Raji (cell line): ENCODE measurements around the gene FBXL7.

ENCODE experiments used
- POLR2A ChIP-seq: IDR thresholded peaks from 2 replicates; pipeline ENCODE4 v1.6.1; 2011; ENCODE audit warnings: low read depth, low read length, control low read depth; ENCODE audit not compliant: insufficient read depth

Gene FBXL7

GRCh38 chr5:15786884-15787283, 286.9 kb downstream of the FBXL7 start:
- TF ChIP-seq POLR2A = no peak

- no peak for TF ChIP-seq POLR2A
Observed at GRCh38 chr5:15787681-15788080, 287.7 kb downstream of the FBXL7 start.

GRCh38 chr5:15789642-15790041, 289.7 kb downstream of the FBXL7 start:
- TF ChIP-seq POLR2A = no peak

DNA sequence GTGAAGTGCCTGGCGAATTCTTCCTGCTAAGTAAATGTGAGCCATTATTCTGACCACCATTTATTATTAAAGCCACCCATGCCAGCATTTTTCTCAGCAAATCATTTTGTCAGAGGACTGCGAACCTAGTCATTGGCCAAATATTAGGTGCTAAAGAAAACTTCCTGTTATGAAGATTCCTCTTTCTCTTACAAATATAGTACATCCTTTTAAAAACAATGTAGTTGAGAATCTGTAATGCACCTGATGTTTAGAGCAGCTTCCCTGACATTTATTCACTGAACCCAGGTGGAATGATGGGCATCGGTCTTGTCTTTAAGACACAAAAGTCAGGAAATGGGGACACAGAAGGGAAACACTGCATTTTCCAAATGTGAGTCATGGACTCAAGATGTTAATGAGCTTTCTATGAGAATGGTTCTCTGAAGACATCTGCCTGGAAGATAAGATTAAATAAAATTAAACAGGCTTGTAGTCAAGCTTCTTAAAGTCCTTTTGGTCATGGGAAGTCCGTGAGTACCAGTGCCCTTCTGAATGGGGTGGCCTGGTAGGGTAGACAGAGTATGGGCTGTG, 290.6 kb downstream of the FBXL7 start:
- TF ChIP-seq POLR2A = no peak

- TF ChIP-seq POLR2A = no peak
Observed at GRCh38 chr5:15791274-15791673, 291.3 kb downstream of the FBXL7 start.

DNA sequence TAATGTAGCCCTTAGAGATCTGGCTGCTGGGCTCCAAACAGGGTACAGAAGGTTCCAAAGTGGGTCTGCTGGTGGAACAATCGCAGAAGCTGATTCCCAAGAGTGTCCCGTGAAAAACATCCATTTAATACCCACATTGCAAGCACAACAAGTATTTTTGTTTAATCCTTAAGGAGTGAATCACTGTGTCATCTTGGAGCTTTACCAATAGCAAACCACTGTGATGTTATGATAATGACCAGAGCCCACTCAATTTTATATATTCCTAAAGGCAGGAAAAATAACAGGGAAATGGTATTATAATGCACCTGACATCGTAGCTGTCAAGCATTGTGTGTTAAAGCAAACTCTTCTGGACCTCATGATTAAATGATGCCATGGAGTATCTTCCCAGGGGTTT, 291.9 kb downstream of the FBXL7 start:
- TF ChIP-seq POLR2A = no peak

GRCh38 chr5:15794052-15794985, 294.3 kb downstream of the FBXL7 start:
- TF ChIP-seq POLR2A = no peak

DNA sequence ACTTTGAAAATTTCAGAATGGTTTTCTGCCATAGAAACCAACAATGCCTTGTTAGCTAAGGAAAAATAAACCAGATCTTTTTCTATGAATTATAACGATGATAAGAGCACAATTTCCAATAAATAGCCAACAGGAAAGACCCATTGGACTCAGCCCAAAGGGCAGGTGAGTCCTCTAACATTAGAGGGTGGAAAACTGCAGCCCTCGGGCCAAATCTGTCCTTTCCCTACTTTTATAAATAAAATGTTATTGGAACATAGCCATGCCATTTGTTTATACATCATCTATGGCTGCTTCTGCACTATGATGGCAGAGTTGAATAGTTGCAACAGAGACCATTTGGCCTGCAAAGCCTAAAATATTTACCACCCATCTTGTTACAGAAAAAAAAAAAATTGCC, 296.1 kb downstream of the FBXL7 start:
- no peak for TF ChIP-seq POLR2A

- no peak for TF ChIP-seq POLR2A
Observed at GRCh38 chr5:15796557-15796956, 296.6 kb downstream of the FBXL7 start.

- TF ChIP-seq POLR2A = no peak
Observed at GRCh38 chr5:15797116-15797515, 297.1 kb downstream of the FBXL7 start.

DNA sequence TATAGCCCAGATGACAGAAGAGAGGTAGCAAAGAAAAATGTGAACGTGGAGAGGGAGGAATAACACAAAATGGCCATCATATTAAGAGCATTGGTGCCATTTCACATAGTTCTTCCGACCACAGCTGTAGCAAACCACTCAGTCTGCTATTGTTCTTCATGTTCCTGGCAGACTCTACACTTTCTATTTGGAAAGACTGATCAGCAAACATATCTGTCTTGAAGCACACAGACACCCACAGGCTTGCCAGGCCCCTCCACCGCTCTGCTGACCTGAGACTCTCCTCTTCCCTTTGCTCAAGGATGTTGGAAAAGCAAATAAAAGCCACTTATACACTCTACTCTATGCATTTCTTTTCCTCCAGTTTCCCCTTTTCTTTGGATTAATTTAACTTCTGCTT, 298.0 kb downstream of the FBXL7 start:
- TF ChIP-seq POLR2A = no peak

- no peak for TF ChIP-seq POLR2A
Observed at GRCh38 chr5:15799014-15799413, 299.0 kb downstream of the FBXL7 start.

- no peak for TF ChIP-seq POLR2A
Observed at GRCh38 chr5:15799612-15800011, 299.6 kb downstream of the FBXL7 start.

DNA sequence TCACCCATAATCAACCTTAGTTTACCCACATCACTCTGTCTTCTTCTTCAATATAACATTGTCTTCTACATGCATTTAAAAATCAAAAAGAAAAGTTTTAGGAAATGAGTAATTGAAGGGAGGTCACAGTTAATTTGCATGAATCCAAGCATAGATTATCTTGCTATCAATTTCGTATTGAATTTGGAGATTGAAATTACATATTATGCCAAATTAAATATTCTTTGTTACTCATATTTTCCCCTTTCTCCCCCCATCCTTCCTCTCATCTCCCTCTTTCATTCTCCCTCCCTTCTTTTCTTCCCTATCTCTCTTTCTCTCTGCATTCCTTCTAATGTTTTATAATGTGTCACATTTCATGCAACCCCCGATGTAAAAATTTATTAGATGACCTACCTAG, 303.3 kb downstream of the FBXL7 start:
- TF ChIP-seq POLR2A = no peak

DNA sequence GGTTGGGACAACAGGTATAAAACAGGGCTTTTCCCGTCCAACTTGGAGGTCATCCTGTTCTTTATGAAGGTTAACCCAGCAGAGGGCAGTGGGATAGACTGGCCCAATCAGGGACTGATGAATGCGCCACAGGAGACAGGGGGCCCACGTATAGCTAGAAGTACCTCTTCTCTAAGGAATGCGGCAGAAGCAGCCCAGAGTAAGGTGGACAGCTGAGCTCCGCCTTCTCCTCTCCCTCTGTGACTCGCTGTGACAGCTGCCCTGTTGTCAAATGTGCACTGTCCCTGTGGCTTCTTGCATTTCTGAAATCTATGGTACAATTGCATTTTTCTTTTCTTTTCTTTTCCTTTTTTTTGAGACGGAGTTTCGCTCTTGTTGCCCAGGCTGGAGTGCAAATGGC, 306.6 kb downstream of the FBXL7 start:
- TF ChIP-seq POLR2A = no peak

DNA sequence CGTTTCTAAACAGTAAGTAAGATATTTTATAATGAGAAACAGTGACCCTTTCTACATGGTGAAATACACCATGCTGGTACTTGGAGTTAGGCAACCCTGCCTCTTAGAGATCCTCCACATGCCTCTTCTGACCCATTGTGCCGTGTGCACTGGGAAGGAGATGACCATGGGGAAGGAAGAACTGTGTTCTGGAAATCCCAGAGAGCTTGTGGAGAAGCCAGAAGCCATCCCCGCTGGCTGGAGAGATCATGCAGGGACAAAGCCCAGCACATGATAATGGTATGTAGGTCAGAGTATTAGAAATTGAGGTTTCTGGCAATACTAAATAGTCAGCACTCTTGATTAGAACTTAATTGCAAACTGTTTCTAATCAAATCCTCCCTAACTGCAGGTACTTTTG, 307.3 kb downstream of the FBXL7 start:
- TF ChIP-seq POLR2A = no peak
